H1 (cell line): ENCODE measurements around the gene ERC1. TPM values are rescaled to one million over a fixed set of nuclear protein-coding genes. Genes with fewer than 3 reads are reported as not detected.

ENCODE experiments used
- CTCF ChIA-PET: fragments of 300-600 bp; sonication (Branson Sonifier 250); formaldehyde crosslinking; loops from one replicate; lab custom pipeline; 2021; ENCODE audit not compliant: partially characterized antibody; lab: Charles Lee
- POLR2A ChIA-PET: fragments of 300-600 bp; sonication (Branson Sonifier 250); formaldehyde crosslinking; loops from one replicate; lab custom pipeline; 2021; ENCODE audit warnings: inconsistent platforms; ENCODE audit not compliant: partially characterized antibody; lab: Charles Lee
- DNase-seq, 2 experiments: peaks; one replicate each; pipeline versions ENCODE4 v3.0.0 to v3.0.0-alpha.2; 2010 to 2022; ENCODE audit warnings: low spot score in 2 of 2, low read depth in 1 of 2, mixed read lengths in 1 of 2
- FAIRE-seq: peaks from 2 replicates; lab custom pipeline; 2011; peaks lifted over from hg19 to GRCh38; lab: Jason Lieb, UNC
- H2AFZ ChIP-seq: 2 replicates; pipeline ENCODE4 v1.8.1; 2012; ENCODE audit warnings: low read length, inconsistent platforms
- H2AK5ac ChIP-seq: 2 replicates; pipeline ENCODE4 v1.6.1; 2013; ENCODE audit warnings: low read depth, low read length
- H2BK120ac ChIP-seq: replicated peaks from 2 replicates; pipeline ENCODE3; 2013; ENCODE audit warnings: low read depth, low read length, inconsistent platforms
- H2BK12ac ChIP-seq: 2 replicates; pipeline ENCODE4 v1.6.1; 2013; ENCODE audit warnings: low read depth, low read length
- H2BK15ac ChIP-seq: 2 replicates; pipeline ENCODE4 v1.6.1; 2013; ENCODE audit warnings: low read length
- H2BK20ac ChIP-seq: 2 replicates; pipeline ENCODE4 v1.6.1; 2013; ENCODE audit warnings: low read length
- H2BK5ac ChIP-seq: 2 replicates; pipeline ENCODE4 v1.6.1; 2013; ENCODE audit warnings: low read depth, low read length
- H3K14ac ChIP-seq: 2 replicates; pipeline ENCODE4 v1.6.1; 2013; ENCODE audit warnings: inconsistent platforms; ENCODE audit not compliant: insufficient read length
- H3K18ac ChIP-seq: 2 replicates; pipeline ENCODE4 v1.6.1; 2013; ENCODE audit warnings: low read length; ENCODE audit errors: extremely low read depth
- H3K23ac ChIP-seq: 2 replicates; pipeline ENCODE4 v1.6.1; 2013; ENCODE audit warnings: inconsistent platforms; ENCODE audit not compliant: insufficient read length
- H3K23me2 ChIP-seq: 2 replicates; pipeline ENCODE4 v1.6.1; 2013; ENCODE audit warnings: low read depth, low read length
- H3K27ac ChIP-seq: 2 replicates; pipeline ENCODE4 v1.6.1; 2011; ENCODE audit warnings: low read depth, low read length, inconsistent platforms
- H3K27me3 ChIP-seq, 4 experiments: replicated peaks in 1 of 4; 1 replicate in 1 of 4; 2 replicates in 3 of 4; pipeline versions ENCODE4 v1.6.1 to v1.8.1; 2011 to 2013; ENCODE audit warnings: low read length in 3 of 4, mild to moderate bottlenecking in 3 of 4, inconsistent platforms in 2 of 4, mixed read lengths in 2 of 4, moderate library complexity in 1 of 4; ENCODE audit not compliant: control insufficient read depth in 3 of 4, insufficient read depth in 3 of 4; ENCODE audit errors: extremely low read depth in 1 of 4
- H3K36me3 ChIP-seq, 4 experiments: 2 replicates each; pipeline versions ENCODE4 v1.6.1 to v1.8.1; 2011 to 2013; ENCODE audit warnings: mild to moderate bottlenecking in 4 of 4, low read length in 3 of 4, moderate library complexity in 2 of 4, control low read depth in 1 of 4, inconsistent platforms in 1 of 4; ENCODE audit not compliant: insufficient read depth in 4 of 4, control insufficient read depth in 2 of 4
- H3K4ac ChIP-seq: replicated peaks from 2 replicates; pipeline ENCODE3; 2013; ENCODE audit warnings: low read length, low read depth, mixed read lengths, inconsistent platforms; ENCODE audit not compliant: insufficient read length
- H3K4me1 ChIP-seq, 4 experiments: replicated peaks in 1 of 4; 1 replicate in 1 of 4; 2 replicates in 3 of 4; pipeline versions ENCODE4 v1.6.1 to v1.8.1; 2011 to 2013; ENCODE audit warnings: low read length in 3 of 4, inconsistent platforms in 2 of 4, mixed read lengths in 1 of 4; ENCODE audit not compliant: insufficient read depth in 4 of 4, control insufficient read depth in 3 of 4
- H3K4me2 ChIP-seq, 2 experiments: 2 replicates each; pipeline versions ENCODE4 v1.6.1 to v1.8.1; 2011 to 2013; ENCODE audit warnings: low read depth in 2 of 2, low read length in 2 of 2, control low read depth in 1 of 2, inconsistent platforms in 1 of 2, mild to moderate bottlenecking in 1 of 2; ENCODE audit not compliant: insufficient read depth in 1 of 2
- H3K4me3 ChIP-seq, 4 experiments: fragments of 200-600, 300-600 bp in 1 of 4; sonication (generic), shearing (Covaris generic), sonication (Bioruptor Twin) in 1 of 4; 2 replicates each; pipeline versions ENCODE4 v1.5.1 to v1.8.1; 2011 to 2016; ENCODE audit warnings: low read length in 4 of 4, low read depth in 3 of 4, control low read depth in 2 of 4, inconsistent platforms in 2 of 4, mild to moderate bottlenecking in 2 of 4, mixed read lengths in 1 of 4, moderate library complexity in 1 of 4; ENCODE audit not compliant: insufficient read depth in 2 of 4; ENCODE audit errors: extremely low read depth in 1 of 4
- H3K56ac ChIP-seq: replicated peaks from 2 replicates; pipeline ENCODE3; 2013; ENCODE audit warnings: low read depth, mild to moderate bottlenecking, mixed read lengths, low read length, inconsistent platforms; ENCODE audit not compliant: insufficient read length
- H3K79me1 ChIP-seq: 2 replicates; pipeline ENCODE4 v1.6.1; 2013; ENCODE audit warnings: low read depth, low read length, control low read depth
- H3K79me2 ChIP-seq, 2 experiments: 2 replicates each; pipeline versions ENCODE4 v1.6.1 to v1.8.1; 2012 to 2013; ENCODE audit warnings: low read length in 2 of 2, mild to moderate bottlenecking in 2 of 2, inconsistent platforms in 1 of 2; ENCODE audit not compliant: insufficient read depth in 2 of 2, control insufficient read depth in 1 of 2
- H3K9ac ChIP-seq, 4 experiments: replicated peaks in 1 of 4; 1 replicate in 1 of 4; 2 replicates in 3 of 4; pipeline versions ENCODE4 v1.6.1 to v1.8.1; 2011 to 2013; ENCODE audit warnings: low read depth in 3 of 4, low read length in 3 of 4, control low read depth in 2 of 4, mild to moderate bottlenecking in 2 of 4, moderate library complexity in 2 of 4, inconsistent platforms in 1 of 4; ENCODE audit errors: extremely low read depth in 1 of 4
- H3K9me3 ChIP-seq, 2 experiments: 2 replicates each; pipeline versions ENCODE4 v1.6.1 to v1.8.1; 2012 to 2013; ENCODE audit warnings: mild to moderate bottlenecking in 2 of 2, moderate library complexity in 2 of 2, control low read depth in 1 of 2, inconsistent platforms in 1 of 2, low read depth in 1 of 2, low read length in 1 of 2, mixed read lengths in 1 of 2; ENCODE audit not compliant: insufficient read depth in 2 of 2
- H4K20me1 ChIP-seq, 2 experiments: replicated peaks in 1 of 2; 2 replicates each; pipeline versions ENCODE3 to v1.8.1; 2011 to 2013; ENCODE audit warnings: inconsistent platforms in 2 of 2, low read length in 2 of 2, mild to moderate bottlenecking in 1 of 2; ENCODE audit not compliant: insufficient read depth in 2 of 2, control insufficient read depth in 1 of 2
- H4K5ac ChIP-seq: 2 replicates; pipeline ENCODE4 v1.6.1; 2013; ENCODE audit warnings: low read length, low read depth, mixed read lengths, inconsistent platforms; ENCODE audit not compliant: insufficient read length
- H4K8ac ChIP-seq: 2 replicates; pipeline ENCODE4 v1.8.0; 2013; ENCODE audit warnings: mild to moderate bottlenecking, moderate library complexity, low read length, inconsistent platforms; ENCODE audit not compliant: insufficient read depth; ENCODE audit errors: extremely low read depth
- H4K91ac ChIP-seq: replicated peaks from 2 replicates; pipeline ENCODE3; 2013; ENCODE audit warnings: low read length, mixed read lengths, inconsistent platforms; ENCODE audit not compliant: insufficient read length
- EZH2 ChIP-seq: fragments of 200-600 bp; sonication (generic); IDR thresholded peaks from 2 replicates; pipeline ENCODE4 v1.7.1; 2012; ENCODE audit warnings: low read depth, mild to moderate bottlenecking, moderate library complexity, low read length, inconsistent platforms; ENCODE audit not compliant: severe bottlenecking
- WGBS, 2 experiments: shearing (Covaris generic) in 1 of 2; methylation state at CpG; one replicate each; pipeline versions ENCODE4 v1.1.6 to v1.1.7; 2013 to 2015; ENCODE audit warnings: low lambda C conversion rate in 2 of 2, mixed read lengths in 2 of 2, inconsistent platforms in 1 of 2, low coverage in 1 of 2, missing lambda C conversion rate in 1 of 2; ENCODE audit not compliant: insufficient replicate concordance in 2 of 2, insufficient coverage in 1 of 2, insufficient read length in 1 of 2; ENCODE audit errors: extremely low coverage in 1 of 2, missing lambda C conversion rate in 1 of 2; 5-methylcytosine and 5-hydroxymethylcytosine counted together
- polyA plus RNA-seq, 7 experiments: library from polyadenylated mRNA; depleted of rRNA in 3 of 7; stranded (reverse) in 5 of 7; unstranded in 2 of 7; fragments of >200 nt in 5 of 7; fragments of 200-250 nt in 2 of 7; gene quantifications; 1 replicate in 5 of 7; 2 replicates in 1 of 7; 4 replicates in 1 of 7; pipeline versions ENCODE4 v1.2.1 to v1.2.3, GENCODE V29; 2011 to 2013; ENCODE audit warnings: missing spikeins in 2 of 7, mixed read lengths in 2 of 7
- total RNA-seq: library from RNA; stranded (reverse); fragmentation: NEBNext Ultra II Directional; extraction: Animal tissue kit (Norgen Biotek cat#: 25700); gene quantifications from 2 replicates; pipeline ENCODE4 v1.2.1, GENCODE V29; 2021

ERC1 gene
- total and polyA plus RNA-seq, 2 of the 8 experiments (the other 6 are each of a cell fraction or from before 2014, with no cell fraction given): 7.8 to 45.7 TPM

- no peak overlapping the region for H2BK20ac ChIP-seq
- no peak overlapping the region for H3K14ac ChIP-seq
- H4K91ac ChIP-seq: no peak overlapping the region
- no peak overlapping the region for H2BK120ac ChIP-seq
- no peak overlapping the region for H3K4me3 ChIP-seq
- no peak overlapping the region for H3K18ac ChIP-seq
- no peak for FAIRE-seq
- H3K79me1 ChIP-seq: no peaks in the 10 kb centered on the region
- H4K20me1 ChIP-seq: no peaks in the 10 kb centered on the region
- no peak overlapping the region for H3K56ac ChIP-seq
- H3K79me2 ChIP-seq: no peaks in the 10 kb centered on the region
- no peak overlapping the region for H3K23ac ChIP-seq
- H2AK5ac ChIP-seq: no peak overlapping the region
- peaks cover 0 to 6% (median 3%) of the 10 kb centered on the region in 4 experiments; a peak in 3 of 7 replicates for H3K4me1 ChIP-seq
- no peak for DNase-seq
- H3K4ac ChIP-seq: no peak overlapping the region
- no peak overlapping the region for H3K27ac ChIP-seq
- 89% methylated on average over 6 of the region's 6 CpGs; no CpG with 5 or more reads in 1 of the 2 experiments for WGBS, 2 experiments
- H2BK12ac ChIP-seq: no peak overlapping the region
- H3K36me3 ChIP-seq: no peaks in the 10 kb centered on the region
- no peak overlapping the region for H3K9ac ChIP-seq
- H2BK5ac ChIP-seq: no peak overlapping the region
- no peaks in the 10 kb centered on the region for H3K27me3 ChIP-seq
- H3K9me3 ChIP-seq: no peaks in the 10 kb centered on the region
- no peak overlapping the region for H4K8ac ChIP-seq
- no peak overlapping the region for H4K5ac ChIP-seq
- CTCF ChIA-PET: interaction anchor here (0.7 to 1.5 kb wide), 3 partner anchors 10 to 177 kb away, joined by 3 to 5 read pairs (median 3); no protein-coding TSS in a partner anchor
- no peak overlapping the region for H3K4me2 ChIP-seq
- POLR2A ChIA-PET: no interaction called here
- no peak overlapping the region for H2BK15ac ChIP-seq
- TF ChIP-seq EZH2: no peak
- H2AFZ ChIP-seq: no peak overlapping the region
- H3K23me2 ChIP-seq: no peaks in the 10 kb centered on the region
Observed at GRCh38 chr12:1444142-1444516, 453.1 kb downstream of the ERC1 start.
